Lung (tissue), 12 donors: ENCODE measurements around the gene MS4A4A. TPM values are rescaled to one million over a fixed set of nuclear protein-coding genes. Genes with fewer than 3 reads are reported as not detected.

Experiments used
- ATAC-seq: fragments of 200-7000 bp; cut with Tn5 transposase; one replicate; pipeline ENCODE4 v1.9.1; 2020; ENCODE audit warnings: moderate number of reproducible peaks; ENCODE audit not compliant: insufficient read depth, low FRiP score
- DNase-seq, 3 donors: peaks; one replicate each; pipeline ENCODE4 v3.0.0-alpha.2; 2013 to 2017
- H3K27ac ChIP-seq, 2 donors: one replicate each; pipeline ENCODE4 v1.5.1; 2013; ENCODE audit warnings: mild to moderate bottlenecking in 2 of 2, moderate library complexity in 2 of 2, control low read depth in 1 of 2, inconsistent platforms in 1 of 2, low read depth in 1 of 2, low read length in 1 of 2
- H3K27me3 ChIP-seq, 3 donors: one replicate each; pipeline ENCODE4 v1.5.1; 2013; ENCODE audit warnings: low read length in 2 of 3; ENCODE audit not compliant: control insufficient read depth in 3 of 3, insufficient read depth in 3 of 3
- H3K36me3 ChIP-seq, 4 donors: one replicate each; pipeline ENCODE4 v1.5.1; 2013; ENCODE audit warnings: low read length in 4 of 4, mild to moderate bottlenecking in 1 of 4, moderate library complexity in 1 of 4; ENCODE audit not compliant: control insufficient read depth in 4 of 4, insufficient read depth in 4 of 4
- H3K4me1 ChIP-seq, 5 donors: one replicate each; pipeline ENCODE4 v1.5.1; 2013; ENCODE audit warnings: low read length in 5 of 5, mild to moderate bottlenecking in 2 of 5, moderate library complexity in 1 of 5; ENCODE audit not compliant: control insufficient read depth in 5 of 5, insufficient read depth in 5 of 5
- H3K4me3 ChIP-seq: one replicate; pipeline ENCODE4 v1.5.1; 2013; ENCODE audit warnings: mild to moderate bottlenecking, control low read depth, moderate library complexity
- H3K9ac ChIP-seq, 2 donors: one replicate each; pipeline ENCODE4 v1.5.1; 2013; ENCODE audit warnings: low read length in 2 of 2, control low read depth in 1 of 2; ENCODE audit not compliant: insufficient read depth in 1 of 2
- H3K9me3 ChIP-seq, 4 donors: one replicate each; pipeline ENCODE4 v1.5.1; 2013; ENCODE audit warnings: low read length in 3 of 4, mild to moderate bottlenecking in 1 of 4, moderate library complexity in 1 of 4; ENCODE audit not compliant: control insufficient read depth in 4 of 4, insufficient read depth in 3 of 4
- WGBS, 2 donors: extraction: QIAGEN DNeasy Blood & Tissue Kit; methylation state at CpG; one replicate each; pipeline ENCODE4 v1.1.7; 2013; 5-methylcytosine and 5-hydroxymethylcytosine counted together
- polyA plus RNA-seq, 2 donors: library from polyadenylated mRNA; stranded (reverse); fragments of 200-250 nt; gene quantifications; one replicate each; pipeline ENCODE4 v1.2.1, GENCODE V29; 2013
- total RNA-seq, 2 donors: library from RNA; depleted of rRNA in 1 of 2; stranded (reverse); fragments of >200 nt in 1 of 2; gene quantifications; one replicate each; pipeline ENCODE4 v1.2.1, GENCODE V29; 2014 to 2021
- TF ChIP-seq, protein P1 (sequence below): IDR thresholded peaks from 2 replicates; pipeline ENCODE4 v1.5.1; 2012; ENCODE audit warnings: mild to moderate bottlenecking; ENCODE audit errors: control extremely low read depth, extremely low read depth
- donor health status: control.
- donor health status: control.
- donor health status: Bipolar disorder and iron deficiency.
- donor health status: healthy.
- donor health status: DM: yes; HTN: yes; CAD: no.

The MS4A4A gene
- total and polyA plus RNA-seq, 4 donors = 11.1 to 155 (median 32.8) TPM

GRCh38 chr11:60310407-60310998 lies 30.0 kb downstream of the MS4A4A start:
- ATAC-seq (no peak), DNase-seq (peak in 2 of 3 donors; percentile 11 to 12)
- H3K4me1 ChIP-seq = no peaks in the 10 kb centered on the region
- H3K36me3 ChIP-seq = no peaks in the 10 kb centered on the region
- H3K4me3 ChIP-seq = no peak overlapping the region
- TF ChIP-seq, protein P1, sequence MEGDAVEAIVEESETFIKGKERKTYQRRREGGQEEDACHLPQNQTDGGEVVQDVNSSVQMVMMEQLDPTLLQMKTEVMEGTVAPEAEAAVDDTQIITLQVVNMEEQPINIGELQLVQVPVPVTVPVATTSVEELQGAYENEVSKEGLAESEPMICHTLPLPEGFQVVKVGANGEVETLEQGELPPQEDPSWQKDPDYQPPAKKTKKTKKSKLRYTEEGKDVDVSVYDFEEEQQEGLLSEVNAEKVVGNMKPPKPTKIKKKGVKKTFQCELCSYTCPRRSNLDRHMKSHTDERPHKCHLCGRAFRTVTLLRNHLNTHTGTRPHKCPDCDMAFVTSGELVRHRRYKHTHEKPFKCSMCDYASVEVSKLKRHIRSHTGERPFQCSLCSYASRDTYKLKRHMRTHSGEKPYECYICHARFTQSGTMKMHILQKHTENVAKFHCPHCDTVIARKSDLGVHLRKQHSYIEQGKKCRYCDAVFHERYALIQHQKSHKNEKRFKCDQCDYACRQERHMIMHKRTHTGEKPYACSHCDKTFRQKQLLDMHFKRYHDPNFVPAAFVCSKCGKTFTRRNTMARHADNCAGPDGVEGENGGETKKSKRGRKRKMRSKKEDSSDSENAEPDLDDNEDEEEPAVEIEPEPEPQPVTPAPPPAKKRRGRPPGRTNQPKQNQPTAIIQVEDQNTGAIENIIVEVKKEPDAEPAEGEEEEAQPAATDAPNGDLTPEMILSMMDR = no peak
- H3K27me3 ChIP-seq = no peaks in the 10 kb centered on the region
- H3K9ac ChIP-seq = no peak overlapping the region
- no peaks in the 10 kb centered on the region for H3K9me3 ChIP-seq
- H3K27ac ChIP-seq = no peak overlapping the region
- 54 to 56% methylated on average over 5 of the region's 5 CpGs for WGBS, 2 donors

- 16 to 38% methylated on average over 2 of the region's 2 CpGs for WGBS, 2 donors
- Histone ChIP-seq H3K9ac (no peak overlapping the region), H3K4me3 (no peak overlapping the region), H3K9me3 (peaks cover 0 to 10% (median 5%) of the 10 kb centered on the region in 4 donors), H3K27me3 (no peaks in the 10 kb centered on the region), H3K36me3 (no peaks in the 10 kb centered on the region), H3K27ac (no peak overlapping the region), H3K4me1 (no peaks in the 10 kb centered on the region)
- no peak for DNase-seq
- no peak for ATAC-seq
- TF ChIP-seq, protein P1 = no peak
Measured at GRCh38 chr11:60314635-60315321, 34.3 kb downstream of the MS4A4A start.

- TF ChIP-seq, protein P1 = no peak
- no peak overlapping the region for H3K9ac ChIP-seq
- H3K9me3 ChIP-seq = peaks cover 1 to 10% (median 6%) of the 10 kb centered on the region in 4 donors
- no peaks in the 10 kb centered on the region for H3K36me3 ChIP-seq
- DNase-seq = no peak
- no peaks in the 10 kb centered on the region for H3K27me3 ChIP-seq
- H3K4me1 ChIP-seq = no peaks in the 10 kb centered on the region
- no peak overlapping the region for H3K27ac ChIP-seq
- ATAC-seq = no peak
- no peak overlapping the region for H3K4me3 ChIP-seq
Measured at GRCh38 chr11:60315871-60316270, 35.4 kb downstream of the MS4A4A start.
